Glomerular visceral epithelial cell (primary cell): ENCODE data around the gene PNPLA1.
"Not testable (repeated sequence)": the region's sequence is repeated elsewhere in the genome, so short reads cannot be mapped to it uniquely, and the experiment has no call there.

Source experiments
- DNase-seq: peaks from one replicate; pipeline ENCODE4 v3.0.0-alpha.2; 2016; ENCODE audit errors: extremely low spot score

PNPLA1 gene

DNA sequence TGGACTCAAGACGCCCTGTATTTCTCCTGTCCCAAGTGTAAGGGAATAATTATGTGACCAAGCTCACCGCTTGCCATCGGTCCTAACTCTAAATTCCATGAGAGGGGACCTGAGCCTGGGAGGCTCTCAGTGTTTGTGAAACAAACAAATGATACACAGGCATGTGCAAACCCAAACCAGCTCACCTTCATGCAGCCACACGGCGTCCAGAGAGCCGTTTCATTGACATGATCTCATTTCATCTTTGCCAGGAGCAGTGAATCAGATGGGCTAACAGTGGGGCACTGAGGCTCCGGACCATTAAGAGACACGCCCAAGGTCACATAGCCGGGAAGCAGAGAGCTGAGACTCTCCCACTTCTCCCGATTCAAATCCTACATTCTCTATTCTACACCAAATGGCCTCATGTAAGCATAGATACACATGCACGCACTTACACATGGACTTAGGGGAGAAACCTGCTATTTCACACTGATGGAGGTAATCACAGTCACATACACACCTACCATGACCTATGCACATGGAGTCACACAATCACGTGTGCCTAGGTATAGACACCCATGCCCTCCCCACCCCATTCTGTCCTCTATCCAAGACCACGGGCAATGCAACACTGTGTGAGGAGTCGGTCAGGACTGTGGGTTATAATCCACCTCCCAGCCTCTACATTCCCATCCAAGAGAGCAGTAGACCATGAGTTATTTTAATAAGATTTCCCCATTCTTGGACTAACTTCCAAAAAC is 65.8 kb downstream of the PNPLA1 start:
- DNase-seq = no peak

DNA sequence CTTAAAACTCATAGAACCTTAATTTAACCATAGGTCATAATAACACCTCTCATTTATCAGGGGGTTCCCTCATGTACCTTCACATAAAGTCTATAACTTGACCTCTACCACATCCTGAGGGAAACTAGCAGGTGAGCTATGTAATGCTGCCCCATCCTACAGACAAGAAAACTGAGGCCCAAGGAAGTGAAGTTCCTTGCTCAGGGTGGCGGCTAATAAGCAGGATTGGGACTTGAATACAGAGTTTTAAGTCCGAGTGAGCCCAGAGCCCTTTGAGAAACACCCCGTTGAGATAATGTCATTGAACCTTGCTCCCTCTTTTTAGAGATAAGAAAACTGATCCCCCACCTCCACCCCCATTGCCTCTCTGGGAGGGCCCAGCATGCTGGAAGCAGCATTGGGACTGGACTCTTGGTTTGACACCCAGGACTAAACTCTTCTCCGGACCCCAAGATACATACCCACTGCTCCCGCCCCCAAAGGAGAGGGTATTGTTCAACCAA is 66.4 kb downstream of the PNPLA1 start:
- no peak for DNase-seq

DNA sequence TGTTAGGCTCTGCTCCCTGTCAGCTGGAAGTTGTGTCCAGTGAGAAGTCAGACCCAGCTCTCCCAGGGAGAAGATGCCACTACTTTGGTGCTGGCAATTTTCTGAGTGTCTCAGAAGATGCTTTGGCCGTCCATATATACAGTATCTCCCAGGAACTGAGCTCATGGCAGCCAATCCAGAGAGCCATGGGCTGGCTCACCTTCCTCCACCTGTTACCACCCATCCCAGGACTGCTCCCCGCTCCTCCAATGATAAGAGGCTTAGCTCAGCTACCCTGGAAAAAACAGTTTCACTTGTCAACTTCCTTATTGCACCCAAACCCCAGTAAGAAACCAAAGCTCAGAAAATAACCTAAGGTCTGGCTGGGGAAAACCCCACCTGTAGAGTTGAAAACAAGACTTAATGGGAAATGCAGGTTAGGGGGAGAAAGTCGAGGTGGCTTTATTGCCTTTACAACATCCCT is 67.0 kb downstream of the PNPLA1 start, which contains the start of gene BNIP5:
BNIP5 (minus strand) TSS at position 110 of the 463 bp plus-strand sequence. CDS start 6,198 bp downstream, outside the sequence.
- no peak for DNase-seq

DNA sequence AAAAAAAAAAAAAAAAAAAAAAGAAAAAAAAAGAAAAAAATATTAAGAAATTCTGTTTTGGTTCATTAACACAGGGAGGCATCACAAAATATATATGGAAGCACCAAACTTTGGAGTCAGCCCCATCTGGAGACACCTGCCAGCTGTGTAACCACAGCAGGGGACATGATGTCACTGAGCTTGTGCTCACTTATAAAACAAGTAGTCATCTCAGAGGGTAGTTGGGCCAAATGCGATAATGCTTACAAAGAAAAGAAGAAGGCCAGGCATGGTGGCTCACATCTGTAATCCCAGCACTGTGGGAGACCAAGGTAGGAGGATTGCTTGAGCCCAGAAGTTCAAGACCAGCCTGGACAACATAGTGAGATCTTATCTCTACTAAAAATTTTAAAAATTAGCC is 68.0 kb downstream of the PNPLA1 start:
- DNase-seq = no peak

DNA sequence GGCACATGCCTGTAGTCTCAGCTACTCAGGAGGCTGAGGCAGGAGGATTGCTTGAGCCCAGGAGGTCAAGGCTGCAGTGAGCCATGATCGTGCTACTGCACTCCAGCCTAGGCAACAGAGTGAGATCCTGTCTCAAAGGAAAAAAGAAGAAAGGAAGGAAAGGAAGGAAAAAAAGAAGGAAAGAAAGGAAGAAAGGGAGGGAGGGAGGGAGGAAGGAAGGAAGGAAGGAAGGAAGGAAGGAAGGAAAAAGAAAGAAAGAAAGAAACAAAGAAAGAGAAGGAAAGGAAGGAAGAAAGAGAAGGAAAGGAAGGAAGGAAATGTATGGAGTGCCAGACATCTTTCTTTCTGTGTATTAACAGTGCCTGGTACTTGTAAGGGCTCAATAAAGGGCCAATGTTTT is 68.4 kb downstream of the PNPLA1 start:
- DNase-seq = not testable (repeated sequence)

DNA sequence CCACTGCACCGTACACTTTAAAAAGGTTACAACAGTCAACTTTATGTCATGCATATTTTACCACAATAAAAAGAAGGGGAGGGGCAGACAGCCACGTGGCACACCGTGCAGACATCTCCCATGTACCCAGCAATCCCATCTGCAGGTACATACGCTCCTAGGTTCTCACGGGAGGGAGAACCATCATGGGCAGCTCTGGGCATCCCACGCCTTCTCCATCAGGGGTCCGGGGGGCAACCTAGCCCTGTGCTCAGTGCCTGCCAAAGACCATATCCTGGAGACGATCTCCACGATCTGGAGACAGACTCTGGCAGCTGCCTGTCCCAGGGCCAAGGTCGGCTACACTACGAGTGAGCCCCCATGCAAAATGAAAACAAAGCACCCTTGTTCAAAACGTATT is 69.3 kb downstream of the PNPLA1 start:
- no peak for DNase-seq

DNA sequence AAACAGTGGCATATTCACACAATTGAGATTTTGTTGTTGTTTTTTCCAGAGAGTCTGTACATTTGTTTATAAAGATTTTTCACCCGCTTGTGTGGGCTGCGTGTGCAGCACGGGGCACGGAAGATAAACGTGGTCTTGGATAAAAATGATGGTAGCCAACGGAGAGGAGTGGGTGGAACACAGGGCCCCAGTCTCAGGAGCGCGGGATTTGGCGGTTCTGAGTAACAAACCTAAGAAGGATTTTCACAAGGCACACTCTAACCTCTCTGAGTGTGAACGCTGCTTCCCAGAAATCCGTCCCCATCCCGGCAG is 70.4 kb downstream of the PNPLA1 start:
- no peak for DNase-seq

DNA sequence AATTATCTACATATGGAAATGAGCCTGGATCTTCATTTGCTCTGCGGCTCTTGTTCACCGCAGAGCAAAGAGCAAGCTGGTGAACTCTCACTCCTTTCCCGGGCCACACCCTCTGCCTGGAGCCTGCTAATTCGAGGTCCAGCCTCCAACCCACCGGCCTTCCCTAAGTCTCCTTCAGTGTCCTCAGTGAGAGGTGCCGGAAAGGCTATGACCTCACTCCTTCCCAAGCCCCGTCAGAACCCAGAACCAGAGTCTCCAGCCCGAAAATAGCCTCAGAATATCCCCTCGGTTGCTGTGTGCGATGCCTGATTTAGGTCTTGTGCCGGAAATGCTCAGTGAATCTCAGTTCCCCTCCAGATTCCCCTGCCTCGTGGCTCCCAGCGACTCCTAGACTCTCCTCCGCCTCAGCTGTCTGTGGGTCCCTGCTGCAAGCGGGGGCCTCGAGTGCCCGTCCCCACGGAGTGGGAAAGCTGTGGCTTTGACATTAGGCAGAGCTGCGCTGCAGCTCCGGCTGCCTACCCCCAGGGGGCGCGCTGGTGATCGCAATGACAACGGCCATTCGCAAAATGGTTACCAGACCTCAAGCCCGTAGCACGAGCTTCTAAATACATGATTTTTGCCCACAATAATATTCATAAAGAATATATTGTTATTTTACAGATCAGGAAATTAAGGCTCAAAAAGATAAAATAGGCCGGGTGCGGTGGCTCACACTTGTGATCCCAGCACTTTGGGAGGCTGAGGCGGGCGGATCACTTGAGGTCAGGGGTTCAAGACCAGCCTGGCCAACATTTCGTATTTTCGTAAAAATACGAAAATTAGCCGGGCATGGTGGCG is 71.0 kb downstream of the PNPLA1 start:
- peak; percentile 62 for DNase-seq

DNA sequence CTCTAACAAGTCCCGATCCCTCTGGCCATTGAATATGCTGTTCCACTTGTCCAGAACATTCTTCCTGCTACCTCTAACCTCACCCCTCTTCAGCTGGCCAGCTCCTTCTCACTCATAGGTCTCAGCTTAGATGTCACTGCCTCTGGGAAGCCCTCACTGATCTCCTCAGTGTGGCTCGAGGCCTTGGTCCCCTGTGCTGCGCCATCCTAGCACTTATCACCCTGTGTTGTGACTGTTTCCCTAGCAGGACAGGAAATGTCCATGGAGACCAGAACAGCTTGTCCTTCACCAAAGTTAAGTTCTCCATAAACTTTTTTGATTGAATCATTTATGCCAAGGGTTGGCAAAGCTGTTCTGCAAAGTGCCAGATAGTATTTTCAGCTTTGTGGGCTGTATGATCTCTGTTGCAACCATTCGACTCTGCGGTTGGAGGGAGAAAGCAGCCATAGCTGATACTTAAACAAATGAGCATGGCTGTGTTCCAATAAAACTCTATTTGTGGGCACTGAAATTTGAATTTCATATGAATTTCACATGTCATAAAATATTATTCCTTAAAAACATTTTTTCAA is 73.3 kb downstream of the PNPLA1 start:
- DNase-seq = no peak

DNA sequence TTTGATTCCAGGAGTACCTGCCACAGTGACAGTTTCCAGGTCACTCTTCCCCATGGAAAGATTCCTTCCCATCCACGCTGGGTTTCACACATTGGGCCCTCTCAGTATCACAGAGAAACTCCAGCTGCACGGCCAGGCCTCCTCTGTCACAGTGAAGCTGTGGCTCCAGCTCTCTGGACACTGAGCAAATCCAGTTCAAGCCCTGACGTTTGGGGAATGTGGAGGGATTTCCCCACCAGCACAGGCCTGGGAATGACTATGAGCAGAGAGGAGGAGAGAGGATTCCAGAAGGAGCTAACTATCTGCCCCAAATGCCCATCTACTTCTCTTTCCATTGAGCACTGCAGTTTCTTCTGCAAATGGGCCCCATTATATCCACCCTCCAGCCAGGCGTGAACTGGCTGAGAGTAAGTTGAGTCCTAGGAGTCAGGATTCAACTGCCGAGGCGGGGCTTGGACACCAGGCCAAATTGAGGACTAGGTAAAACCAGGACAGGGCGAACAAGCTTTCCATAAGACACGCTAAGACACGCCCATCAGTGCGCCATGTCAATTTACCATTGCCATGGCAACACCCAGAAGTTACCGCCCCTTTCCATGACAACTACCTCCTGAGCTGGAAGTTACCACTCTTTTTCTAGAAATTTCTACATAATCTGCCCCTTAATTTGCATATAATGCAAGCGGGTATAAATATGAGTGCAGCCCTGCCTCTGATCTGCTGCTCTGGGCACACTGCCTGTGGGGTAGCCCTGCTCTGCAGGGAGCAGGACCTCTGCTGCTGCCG is 76.0 kb downstream of the PNPLA1 start:
- DNase-seq = no peak

DNA sequence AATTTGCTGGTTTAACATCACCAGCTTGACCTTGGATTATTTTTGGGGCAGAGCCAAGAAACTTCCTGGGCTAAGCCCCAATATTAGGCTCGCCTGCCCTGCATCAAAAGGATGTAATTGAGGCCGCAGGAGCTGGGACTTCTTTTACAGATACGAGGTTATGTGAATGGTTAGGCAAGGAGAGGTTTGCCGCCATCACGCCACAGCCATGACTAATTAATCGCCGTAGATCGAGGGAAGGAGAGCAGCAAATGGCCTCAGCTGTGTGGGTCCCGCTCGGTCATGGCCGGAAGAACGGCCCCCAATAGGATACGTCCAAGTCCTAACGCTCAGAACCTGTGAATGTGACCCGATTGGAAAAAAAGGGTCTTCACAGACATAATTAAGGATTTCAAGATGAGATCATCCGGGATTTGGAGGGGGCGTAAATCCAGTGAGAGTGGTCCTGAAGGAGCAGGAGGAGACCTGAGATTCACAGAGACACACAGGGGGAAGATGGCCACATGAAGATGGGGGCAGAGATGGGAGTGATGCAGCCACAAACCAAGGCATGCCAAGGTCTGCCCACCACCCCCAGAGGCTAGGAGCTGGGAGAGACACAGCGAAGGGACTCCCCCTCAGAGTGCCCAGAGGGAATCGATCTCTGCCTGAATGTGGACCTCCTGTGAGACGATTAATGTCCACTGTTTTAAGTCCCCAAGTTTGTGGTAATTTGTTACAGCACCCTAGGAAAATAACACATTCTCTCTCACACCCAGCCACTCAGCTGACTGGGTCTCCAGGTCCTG is 76.8 kb downstream of the PNPLA1 start:
- DNase-seq = no peak

DNA sequence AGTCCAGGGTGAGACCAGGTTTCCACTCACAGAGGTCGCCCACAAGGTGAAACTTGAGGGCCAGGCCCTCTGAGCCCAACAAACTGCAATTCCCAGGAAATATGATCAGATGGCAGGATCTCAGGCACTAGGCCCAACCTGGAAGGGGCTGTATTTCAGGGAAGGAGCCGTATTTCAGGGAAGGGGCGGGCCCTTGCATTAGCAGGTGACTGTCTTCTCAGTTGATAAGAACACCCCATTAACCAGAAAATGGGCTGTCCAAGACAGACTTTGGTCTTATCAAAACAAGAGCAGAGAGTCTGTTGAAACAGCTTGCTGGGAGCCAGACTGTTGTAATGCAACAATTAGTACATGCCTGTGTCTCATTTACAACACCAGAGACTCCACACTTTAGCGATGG is 77.8 kb downstream of the PNPLA1 start:
- DNase-seq = no peak

DNA sequence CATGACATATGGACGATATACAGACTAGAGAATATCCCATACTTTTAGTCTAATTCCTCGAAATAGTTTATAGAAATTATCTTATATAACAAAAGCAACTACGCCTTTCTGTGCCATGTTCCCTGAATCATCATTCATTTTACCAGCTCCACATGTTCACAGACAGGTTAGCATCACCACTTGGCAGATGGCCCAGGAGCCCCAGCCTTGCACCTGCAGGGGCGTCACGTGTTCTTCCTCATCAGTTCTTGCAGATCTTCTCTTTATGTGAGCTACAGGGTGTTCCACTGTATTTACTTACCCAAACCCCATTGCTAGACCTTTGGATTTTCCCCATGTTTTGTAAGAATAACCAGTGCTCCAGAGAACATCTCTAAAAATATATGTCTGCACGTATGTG is 79.4 kb downstream of the PNPLA1 start:
- no peak for DNase-seq

DNA sequence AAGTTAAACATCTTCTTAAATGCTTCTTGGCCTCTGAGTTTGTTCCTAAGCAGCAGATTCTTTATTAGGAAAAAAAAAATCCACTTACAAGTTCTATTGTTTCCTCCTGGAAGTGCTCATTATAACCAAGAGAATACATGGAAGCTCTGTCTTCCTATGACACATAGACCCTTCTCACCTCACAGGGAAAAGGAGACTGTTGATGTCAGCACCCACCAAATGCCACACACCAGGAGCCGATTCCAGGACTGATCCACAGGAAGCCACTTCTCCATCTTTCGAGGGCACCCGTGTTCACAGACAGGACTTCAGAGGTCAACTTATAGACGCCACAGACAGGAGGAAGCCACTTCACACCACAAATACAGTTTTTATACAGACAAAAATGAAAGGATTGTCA is 80.2 kb downstream of the PNPLA1 start:
- DNase-seq = peak; percentile 31

DNA sequence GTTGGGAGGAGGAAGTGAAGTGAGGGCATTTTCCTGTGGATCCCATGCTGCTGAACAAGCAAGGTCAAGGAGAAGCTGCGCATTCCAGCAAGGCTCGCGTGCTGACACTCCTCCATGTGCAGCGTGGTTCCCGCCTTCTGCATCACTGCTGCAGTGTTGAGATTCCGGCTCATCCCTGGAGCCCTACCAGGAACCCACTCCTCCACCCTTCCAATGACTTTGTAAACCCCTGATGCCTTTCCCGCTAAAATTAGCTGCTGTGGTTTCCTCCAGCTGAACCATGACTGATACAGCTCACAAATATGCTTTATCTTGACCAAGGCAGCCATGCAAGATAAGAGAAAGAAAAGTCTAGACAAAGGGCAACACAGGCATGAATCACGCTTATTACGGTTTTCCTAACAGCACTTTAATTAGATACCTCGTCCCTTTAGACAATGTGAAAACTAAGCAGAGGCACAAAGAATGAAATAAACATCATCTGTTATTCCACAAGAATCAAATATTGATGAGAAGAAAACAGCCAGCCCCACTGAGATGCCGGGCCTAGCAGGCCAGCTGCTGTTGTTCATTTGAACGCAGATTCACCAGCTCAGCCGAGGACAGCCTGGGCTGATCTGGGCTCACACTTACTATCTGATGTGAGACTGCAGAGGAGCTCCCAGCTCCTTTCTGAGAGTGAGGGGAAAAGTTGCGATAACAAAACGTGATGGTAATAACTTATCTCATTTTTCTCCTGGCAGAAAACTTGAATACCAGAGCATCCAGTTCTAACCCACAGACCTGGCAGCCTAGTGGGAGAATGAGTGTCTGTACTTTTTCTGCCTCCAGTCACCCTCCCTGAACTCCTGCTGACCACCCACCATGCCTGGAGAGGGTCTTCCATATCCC is 81.1 kb downstream of the PNPLA1 start:
- DNase-seq = peak; percentile 90

DNA sequence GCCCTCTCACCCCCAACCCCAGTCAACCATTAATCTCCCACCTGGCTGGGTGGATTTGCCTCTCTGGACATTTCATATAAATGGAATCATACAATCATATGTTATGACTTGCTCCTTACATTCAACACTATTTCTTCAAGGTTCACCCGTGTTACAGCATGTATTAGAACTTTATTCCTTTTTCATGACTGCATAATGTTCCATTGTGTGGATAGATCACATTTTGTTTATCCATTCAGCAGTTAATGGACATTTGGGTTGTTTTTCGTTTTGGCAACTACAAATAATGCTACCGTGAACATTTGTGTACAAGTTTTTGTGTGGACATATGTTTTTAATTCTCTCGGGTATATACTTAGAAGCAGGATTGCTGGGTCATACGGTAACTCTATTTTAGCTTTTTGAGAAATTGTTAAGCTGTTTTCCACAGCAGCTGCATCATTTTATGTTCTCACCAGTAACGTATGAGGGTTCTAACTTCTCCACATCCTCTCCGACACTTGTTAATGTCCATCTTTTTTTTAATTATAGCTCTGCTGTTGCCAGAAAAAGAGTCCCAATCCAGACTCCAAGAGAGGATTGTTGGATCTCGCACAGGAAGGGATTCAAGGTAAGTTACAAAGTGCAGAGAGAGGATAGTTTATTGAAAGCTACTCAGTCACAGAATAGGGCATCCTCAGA is 82.8 kb downstream of the PNPLA1 start:
- DNase-seq = no peak

DNA sequence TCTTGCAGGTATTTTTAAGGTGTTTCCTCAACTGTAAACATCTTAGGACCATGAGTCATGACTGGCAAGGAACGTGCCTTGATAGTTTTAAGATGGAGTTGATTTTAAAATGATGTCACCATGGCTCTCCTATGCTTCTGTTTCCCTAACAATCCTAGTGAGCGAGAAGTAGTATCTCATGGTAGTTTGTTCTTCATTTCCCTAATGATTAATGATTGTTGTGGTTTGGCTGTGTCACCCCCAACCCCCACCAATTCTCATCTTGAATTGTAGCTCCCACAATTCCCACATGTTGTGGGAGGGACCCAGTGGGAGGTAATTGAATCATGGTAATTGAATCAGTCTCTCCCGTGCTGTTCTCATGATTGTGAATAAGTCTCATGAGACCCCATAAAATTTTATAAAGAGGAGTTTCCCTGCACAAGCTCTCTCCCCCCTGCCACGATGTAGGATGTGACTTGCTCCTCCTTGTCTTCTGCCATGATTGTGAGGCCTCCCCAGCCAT is 83.6 kb downstream of the PNPLA1 start:
- DNase-seq = peak; percentile 49

DNA sequence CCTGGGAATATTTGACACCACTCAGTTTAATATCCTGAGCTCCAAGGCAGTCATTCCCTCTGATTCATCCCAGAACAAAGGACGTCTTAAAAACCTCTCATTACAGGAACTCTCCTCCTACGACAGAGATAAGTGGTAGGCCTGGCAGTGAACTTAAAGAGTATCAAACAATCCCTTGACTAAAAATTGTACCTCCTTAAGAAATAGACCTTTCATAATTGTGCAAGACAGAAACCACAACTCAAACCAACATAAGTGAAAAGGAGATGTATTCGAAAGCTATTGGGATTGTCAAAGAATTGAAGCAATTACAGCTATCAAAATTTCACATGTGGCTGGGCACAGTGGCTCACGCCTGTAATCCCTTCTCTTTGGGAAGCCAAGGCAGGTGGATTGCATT is 86.0 kb downstream of the PNPLA1 start:
- no peak for DNase-seq

DNA sequence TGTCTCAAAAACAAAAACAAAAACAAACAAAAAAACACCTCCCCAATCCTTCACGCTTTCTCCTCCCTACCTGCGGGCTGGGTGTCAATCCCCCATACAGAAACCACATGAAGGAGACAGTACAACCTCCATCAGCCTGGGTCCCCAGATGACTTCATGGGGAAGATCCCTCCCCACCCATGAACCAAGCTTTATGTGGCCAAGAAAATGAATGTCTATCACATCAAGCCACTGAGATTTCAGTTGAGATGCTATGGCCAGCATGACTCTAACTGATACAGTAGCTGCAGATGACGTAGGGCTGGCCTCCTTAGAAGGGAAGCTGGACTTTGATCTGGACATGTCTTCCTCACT is 88.0 kb downstream of the PNPLA1 start:
- no peak for DNase-seq
